WERI-Rb-1 (cell line): ENCODE measurements around the gene VAMP4.

Source experiments
- DNase-seq: peaks from one replicate; pipeline ENCODE4 v3.0.0-alpha.2; 2020
- H3K27ac ChIP-seq: fragments of 250-450 bp; sonication (Bioruptor Pico); 2 replicates; pipeline ENCODE4 v1.5.1; 2020; ENCODE audit warnings: mild to moderate bottlenecking, moderate library complexity
- H3K27me3 ChIP-seq: fragments of 250-450 bp; sonication (Bioruptor Pico); 2 replicates; pipeline ENCODE4 v1.5.1; 2021; ENCODE audit warnings: mild to moderate bottlenecking, low read depth, moderate library complexity; ENCODE audit not compliant: insufficient read depth, severe bottlenecking
- H3K36me3 ChIP-seq: fragments of 250-450 bp; sonication (Bioruptor Pico); 2 replicates; pipeline ENCODE4 v1.5.1; 2020; ENCODE audit warnings: mild to moderate bottlenecking, moderate library complexity
- H3K4me3 ChIP-seq: 2 replicates; pipeline ENCODE4 v1.5.1; 2011; ENCODE audit warnings: low read depth, mild to moderate bottlenecking, control low read depth, low read length
- H3K9me3 ChIP-seq: fragments of 250-450 bp; sonication (Bioruptor Pico); 2 replicates; pipeline ENCODE4 v1.5.1; 2021; ENCODE audit warnings: mild to moderate bottlenecking, moderate library complexity; ENCODE audit not compliant: severe bottlenecking
- TF ChIP-seq, protein P1 (sequence below): IDR thresholded peaks from 2 replicates; pipeline ENCODE4 v1.5.1; 2011; ENCODE audit warnings: low read depth, mild to moderate bottlenecking, control low read depth, inconsistent platforms, low read length

The VAMP4 gene

DNA sequence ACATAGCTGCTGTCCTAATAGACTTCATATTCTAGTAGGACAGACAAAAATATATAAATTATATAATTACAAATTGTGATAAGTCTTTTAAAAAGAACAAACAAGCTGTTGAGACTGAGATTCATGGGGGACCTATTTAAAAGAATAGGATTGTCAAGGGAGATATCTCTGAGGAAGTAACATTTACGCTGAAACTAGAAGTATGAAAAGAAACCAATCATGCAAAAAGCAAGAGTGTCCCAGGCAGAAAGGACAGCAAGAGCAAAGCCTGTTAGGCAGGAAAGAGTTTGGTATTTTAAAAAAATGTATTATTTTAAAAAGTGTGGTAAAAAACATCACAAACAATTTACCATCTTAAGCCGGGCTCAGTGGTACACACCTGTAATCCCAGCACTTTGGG is 30.4 kb upstream of the VAMP4 start:
- no peaks in the 10 kb centered on the region for H3K9me3 ChIP-seq
- no peak for DNase-seq
- no peak overlapping the region for H3K4me3 ChIP-seq
- no peaks in the 10 kb centered on the region for H3K36me3 ChIP-seq
- no peaks in the 10 kb centered on the region for H3K27me3 ChIP-seq
- TF ChIP-seq, protein P1, sequence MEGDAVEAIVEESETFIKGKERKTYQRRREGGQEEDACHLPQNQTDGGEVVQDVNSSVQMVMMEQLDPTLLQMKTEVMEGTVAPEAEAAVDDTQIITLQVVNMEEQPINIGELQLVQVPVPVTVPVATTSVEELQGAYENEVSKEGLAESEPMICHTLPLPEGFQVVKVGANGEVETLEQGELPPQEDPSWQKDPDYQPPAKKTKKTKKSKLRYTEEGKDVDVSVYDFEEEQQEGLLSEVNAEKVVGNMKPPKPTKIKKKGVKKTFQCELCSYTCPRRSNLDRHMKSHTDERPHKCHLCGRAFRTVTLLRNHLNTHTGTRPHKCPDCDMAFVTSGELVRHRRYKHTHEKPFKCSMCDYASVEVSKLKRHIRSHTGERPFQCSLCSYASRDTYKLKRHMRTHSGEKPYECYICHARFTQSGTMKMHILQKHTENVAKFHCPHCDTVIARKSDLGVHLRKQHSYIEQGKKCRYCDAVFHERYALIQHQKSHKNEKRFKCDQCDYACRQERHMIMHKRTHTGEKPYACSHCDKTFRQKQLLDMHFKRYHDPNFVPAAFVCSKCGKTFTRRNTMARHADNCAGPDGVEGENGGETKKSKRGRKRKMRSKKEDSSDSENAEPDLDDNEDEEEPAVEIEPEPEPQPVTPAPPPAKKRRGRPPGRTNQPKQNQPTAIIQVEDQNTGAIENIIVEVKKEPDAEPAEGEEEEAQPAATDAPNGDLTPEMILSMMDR, result no peak
- H3K27ac ChIP-seq, result no peak overlapping the region

DNA sequence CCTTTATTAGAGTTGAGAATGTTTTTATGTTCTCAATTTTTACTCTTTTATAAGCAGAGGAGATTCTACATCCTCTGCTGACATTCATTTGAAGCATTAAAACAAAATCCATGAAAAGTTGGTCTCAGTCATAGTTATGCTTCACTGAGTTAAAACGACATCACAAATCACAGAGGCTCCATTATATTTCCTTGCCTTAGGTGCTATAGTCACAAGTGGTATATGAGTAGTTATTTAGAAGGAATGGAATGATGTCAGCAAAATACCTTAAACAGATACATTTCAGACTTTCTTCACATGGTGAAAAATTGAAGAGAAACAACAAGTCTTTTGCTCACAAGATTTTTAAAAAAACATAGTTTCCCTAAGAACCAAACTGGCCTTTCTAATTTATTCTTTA is 27.9 kb upstream of the VAMP4 start:
- no peak for DNase-seq
- no peak overlapping the region for H3K27ac ChIP-seq
- TF ChIP-seq, protein P1, result no peak
- no peaks in the 10 kb centered on the region for H3K9me3 ChIP-seq
- H3K4me3 ChIP-seq, result no peak overlapping the region
- H3K36me3 ChIP-seq, result no peaks in the 10 kb centered on the region
- no peaks in the 10 kb centered on the region for H3K27me3 ChIP-seq

GRCh38 chr1:171769171-171769570 is 27.3 kb upstream of the VAMP4 start:
- Histone ChIP-seq H3K27ac (no peak overlapping the region), H3K36me3 (no peaks in the 10 kb centered on the region), H3K4me3 (no peak overlapping the region), H3K27me3 (no peaks in the 10 kb centered on the region), H3K9me3 (no peaks in the 10 kb centered on the region)
- DNase-seq, result no peak
- TF ChIP-seq, protein P1, result no peak

DNA sequence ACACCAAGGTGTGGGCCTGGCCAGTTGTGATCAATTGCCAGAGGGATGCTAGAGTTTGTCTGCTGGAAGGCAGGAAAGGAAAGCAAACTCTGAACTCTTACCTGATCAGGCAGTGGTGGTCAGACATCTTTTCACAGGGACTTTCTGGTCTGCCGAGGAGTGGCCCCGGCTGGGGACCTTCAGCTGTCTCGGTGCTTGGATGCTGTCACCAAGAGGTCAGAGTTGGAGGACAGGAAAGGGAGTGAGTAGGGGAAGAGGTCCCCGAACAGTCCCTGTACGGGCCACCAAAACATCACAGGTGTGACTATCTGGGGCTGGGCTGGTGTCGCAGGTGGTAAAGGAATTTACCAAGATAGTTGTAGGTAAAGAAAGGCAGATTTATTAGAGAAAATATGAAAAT is 21.9 kb upstream of the VAMP4 start:
- TF ChIP-seq, protein P1, result no peak
- no peaks in the 10 kb centered on the region for H3K36me3 ChIP-seq
- no peak for DNase-seq
- no peaks in the 10 kb centered on the region for H3K27me3 ChIP-seq
- H3K4me3 ChIP-seq, result no peak overlapping the region
- H3K9me3 ChIP-seq, result no peaks in the 10 kb centered on the region
- no peak overlapping the region for H3K27ac ChIP-seq

- Histone ChIP-seq H3K9me3 (no peaks in the 10 kb centered on the region), H3K4me3 (no peak overlapping the region), H3K27me3 (no peaks in the 10 kb centered on the region), H3K36me3 (no peaks in the 10 kb centered on the region), H3K27ac (no peak overlapping the region)
- DNase-seq, result no peak
- TF ChIP-seq, protein P1, result no peak
These were observed 20.3 kb upstream of the VAMP4 start for GRCh38 chr1:171762143-171762563.

- H3K27me3 ChIP-seq, result no peaks in the 10 kb centered on the region
- TF ChIP-seq, protein P1, result no peak
- peaks cover 9% of the 10 kb centered on the region for H3K9me3 ChIP-seq
- no peaks in the 10 kb centered on the region for H3K36me3 ChIP-seq
- DNase-seq, result no peak
- H3K4me3 ChIP-seq, result no peak overlapping the region
- no peak overlapping the region for H3K27ac ChIP-seq
These were observed 16.1 kb upstream of the VAMP4 start for GRCh38 chr1:171758011-171758410.
